Hypothalamus (tissue), 51 donors: Measurements from ENCODE around the gene RHOA.

Source experiments
- DNase-seq, 51 donors: peaks; one replicate each; lab custom pipeline; 2025; lab: John Stamatoyannopoulos, UW

The RHOA gene

GRCh38 chr3:49411968-49412631 is at the start of gene RHOA, which contains the start of gene TCTA:
Gene RHOA (minus strand): TSS chr3:49411976. CDS start chr3:49375589, 36,387 bp downstream.
Gene TCTA (plus strand): TSS chr3:49412423. CDS start chr3:49412427, 4 bp downstream.
- DNase-seq: peak; percentile 79 to 100 (median 98)

GRCh38 chr3:49460956-49461355 is 49.2 kb upstream of the RHOA start:
- no peak for DNase-seq

- no peak for DNase-seq
Observed at GRCh38 chr3:49460188-49460890, 48.6 kb upstream of the RHOA start.

- no peak for DNase-seq
Observed at GRCh38 chr3:49456466-49456865, 44.7 kb upstream of the RHOA start.

- DNase-seq: no peak
Observed at GRCh38 chr3:49454898-49455681, 43.3 kb upstream of the RHOA start.

- DNase-seq: no peak
Observed at GRCh38 chr3:49454458-49454857, 42.7 kb upstream of the RHOA start.

- no peak for DNase-seq
Observed at GRCh38 chr3:49453621-49454020, 41.8 kb upstream of the RHOA start.

GRCh38 chr3:49445391-49445790 is 33.6 kb upstream of the RHOA start:
- no peak for DNase-seq

GRCh38 chr3:49434731-49435130 is 23.0 kb upstream of the RHOA start:
- DNase-seq: no peak

- DNase-seq: peak in 1 of 51 donors; percentile 32
Observed at GRCh38 chr3:49428752-49429080, 16.9 kb upstream of the RHOA start.

GRCh38 chr3:49427586-49427985 is 15.8 kb upstream of the RHOA start:
- DNase-seq: no peak

GRCh38 chr3:49424816-49425215 is 13.0 kb upstream of the RHOA start:
- DNase-seq: no peak

- DNase-seq: peak in 32 of 51 donors; percentile 5 to 54 (median 22)
Observed at GRCh38 chr3:49422379-49423248, 10.8 kb upstream of the RHOA start, which contains the start of gene AMT. Gene AMT (minus strand): TSS chr3:49422473. CDS start chr3:49422450, 23 bp downstream.

GRCh38 chr3:49421890-49422378 is 10.2 kb upstream of the RHOA start:
- DNase-seq: no peak

GRCh38 chr3:49417516-49418120 is 5.8 kb upstream of the RHOA start:
- DNase-seq: no peak

- no peak for DNase-seq
Observed at GRCh38 chr3:49416867-49417266, 5.1 kb upstream of the RHOA start.

GRCh38 chr3:49415931-49416601 is 4.3 kb upstream of the RHOA start:
- no peak for DNase-seq

GRCh38 chr3:49414753-49415152 is 3.0 kb upstream of the RHOA start:
- DNase-seq: no peak

GRCh38 chr3:49413338-49413734 is 1.6 kb upstream of the RHOA start:
- no peak for DNase-seq
